ENCODE results near the gene MOB1A. TPM values are rescaled to one million over a fixed set of nuclear protein-coding genes. Genes with fewer than 3 reads are reported as not detected.

The MOB1A gene
- total and polyA plus RNA-seq, 2 of the 13 experiments (the other 11 are each of a cell fraction or from before 2014, with no cell fraction given) = 48.2 to 139 TPM

DNA sequence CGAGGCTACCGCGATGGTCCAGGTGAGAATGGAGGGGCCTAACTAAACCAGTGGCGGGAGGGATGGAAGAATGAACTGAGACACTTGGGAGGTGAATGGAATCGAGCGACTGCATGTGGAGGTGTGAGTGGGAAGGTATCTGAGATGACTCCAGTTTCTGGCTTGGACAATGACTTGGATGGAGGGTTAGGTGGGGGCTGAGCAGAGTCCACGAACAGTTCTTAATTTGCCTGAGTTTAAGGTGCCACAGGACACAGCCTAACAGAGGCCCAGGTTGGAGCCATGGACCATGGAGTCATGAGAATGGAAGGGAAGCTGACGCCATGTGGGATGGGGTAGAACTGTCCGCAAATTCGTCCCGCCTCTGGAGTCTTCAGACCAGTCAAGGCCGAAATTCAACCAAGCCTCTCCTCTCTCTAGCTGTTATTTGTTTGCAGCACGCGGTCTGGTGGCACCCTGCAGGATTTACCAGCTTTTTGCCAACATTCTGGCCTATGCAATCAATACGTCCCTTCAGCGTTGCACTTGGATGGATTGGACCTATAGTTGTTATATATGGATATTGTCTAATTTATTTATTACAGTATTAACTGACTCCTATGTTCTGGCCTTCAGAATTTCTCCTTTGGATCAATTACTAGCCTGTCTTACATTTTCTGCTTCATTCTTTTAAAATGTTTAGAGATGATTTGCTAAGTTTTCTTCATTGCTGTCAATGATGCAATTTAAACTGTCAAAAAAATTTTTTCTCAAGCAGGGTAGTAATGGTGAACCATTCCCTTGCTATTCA is 30.0 kb downstream of the MOB1A start (continued):
- no peak for TF ChIP-seq ZNF256 (CRISPR knock-in tag; conservative IDR thresholded peaks at IDR 0.05)
- TF ChIP-seq SOX13 (IDR thresholded peaks at IDR 0.05) = no peak
- TF ChIP-seq SOX13 (CRISPR knock-in tag; conservative IDR thresholded peaks at IDR 0.05 in 1 of 2, IDR thresholded peaks at IDR 0.05 in 1 of 2) = 0 out of 4 replicates have a peak, but pooled peaks of 1 of the 2 experiments have one; percentile 46
- TF ChIP-seq, protein P1, sequence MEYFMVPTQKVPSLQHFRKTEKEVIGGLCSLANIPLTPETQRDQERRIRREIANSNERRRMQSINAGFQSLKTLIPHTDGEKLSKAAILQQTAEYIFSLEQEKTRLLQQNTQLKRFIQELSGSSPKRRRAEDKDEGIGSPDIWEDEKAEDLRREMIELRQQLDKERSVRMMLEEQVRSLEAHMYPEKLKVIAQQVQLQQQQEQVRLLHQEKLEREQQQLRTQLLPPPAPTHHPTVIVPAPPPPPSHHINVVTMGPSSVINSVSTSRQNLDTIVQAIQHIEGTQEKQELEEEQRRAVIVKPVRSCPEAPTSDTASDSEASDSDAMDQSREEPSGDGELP (IDR thresholded peaks at IDR 0.05; ENCODE audit: borderline replicate concordance, low read depth) = no peak
- TF ChIP-seq HNRNPL (IDR thresholded peaks at IDR 0.05; ENCODE audit: low read depth, low read length) = no peak
- 0 out of 2 replicates have a peak, but pooled peaks have one; percentile 30 for TF ChIP-seq ZNF766 (CRISPR knock-in tag; IDR thresholded peaks at IDR 0.05; ENCODE audit: borderline replicate concordance)
- TF ChIP-seq MZF1 (CRISPR knock-in tag; IDR thresholded peaks at IDR 0.05; ENCODE audit: borderline replicate concordance) = 0 out of 2 replicates have a peak, but pooled peaks have one; percentile 62
- TF ChIP-seq RORA (CRISPR knock-in tag; IDR thresholded peaks at IDR 0.05) = no peak
- no peak for TF ChIP-seq ZNF549 (CRISPR knock-in tag; IDR thresholded peaks at IDR 0.05)
- no peak for TF ChIP-seq SMAD1 (CRISPR knock-in tag; IDR thresholded peaks at IDR 0.05; ENCODE audit: borderline replicate concordance, low read depth)
- TF ChIP-seq ZNF512B (CRISPR knock-in tag; IDR thresholded peaks at IDR 0.05; ENCODE audit: borderline replicate concordance) = no peak
- no peak for TF ChIP-seq FOXK2 (IDR thresholded peaks at IDR 0.05)
- TF ChIP-seq TCF7L2 (IDR thresholded peaks at IDR 0.05; ENCODE audit: low read depth, low read length) = no peak
- 0 out of 2 replicates have a peak, but pooled peaks have one; percentile 12 for TF ChIP-seq ARNTL (CRISPR knock-in tag; IDR thresholded peaks at IDR 0.05)
- TF ChIP-seq MBNL3 (CRISPR knock-in tag; conservative IDR thresholded peaks at IDR 0.05) = no peak
- TF ChIP-seq CC2D1A (CRISPR knock-in tag; IDR thresholded peaks at IDR 0.05) = no peak
- 0 out of 2 replicates have a peak, but pooled peaks have one; percentile 10 for TF ChIP-seq YEATS2 (CRISPR knock-in tag; IDR thresholded peaks at IDR 0.05; ENCODE audit: borderline replicate concordance)
- TF ChIP-seq ZSCAN31 (CRISPR knock-in tag; IDR thresholded peaks at IDR 0.05; ENCODE audit: low read depth) = no peak
- no peak for TF ChIP-seq REL (CRISPR knock-in tag; conservative IDR thresholded peaks at IDR 0.05)
- no peak for TF ChIP-seq ELF4 (CRISPR knock-in tag; IDR thresholded peaks at IDR 0.05; ENCODE audit: borderline replicate concordance)
- no peak for TF ChIP-seq ZNF3 (CRISPR knock-in tag; IDR thresholded peaks at IDR 0.05)
- TF ChIP-seq ZNF350 (CRISPR knock-in tag; IDR thresholded peaks at IDR 0.05; ENCODE audit: borderline replicate concordance, low read depth) = no peak; the same call in 1 of the 2 replicates
- no peak for TF ChIP-seq ARNT (IDR thresholded peaks at IDR 0.05)
- no peak for TF ChIP-seq NFIB (CRISPR knock-in tag; IDR thresholded peaks at IDR 0.05; ENCODE audit: borderline replicate concordance)
- TF ChIP-seq, protein P2, sequence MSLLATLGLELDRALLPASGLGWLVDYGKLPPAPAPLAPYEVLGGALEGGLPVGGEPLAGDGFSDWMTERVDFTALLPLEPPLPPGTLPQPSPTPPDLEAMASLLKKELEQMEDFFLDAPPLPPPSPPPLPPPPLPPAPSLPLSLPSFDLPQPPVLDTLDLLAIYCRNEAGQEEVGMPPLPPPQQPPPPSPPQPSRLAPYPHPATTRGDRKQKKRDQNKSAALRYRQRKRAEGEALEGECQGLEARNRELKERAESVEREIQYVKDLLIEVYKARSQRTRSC (CRISPR knock-in tag; IDR thresholded peaks at IDR 0.05; ENCODE audit: low read depth) = no peak
